CD14-positive monocyte (primary cell): ENCODE results near the gene HIBADH. TPM values are rescaled to one million over a fixed set of nuclear protein-coding genes. Genes with fewer than 3 reads are reported as not detected.

Source experiments
- DNase-seq, 3 donors: peaks; one replicate each; pipeline ENCODE4 v3.0.0-alpha.2; 2011 to 2022
- H2AFZ ChIP-seq: 2 replicates; pipeline ENCODE4 v1.6.0; 2012; ENCODE audit warnings: mild to moderate bottlenecking, low read depth, low read length, inconsistent platforms; ENCODE audit not compliant: insufficient read depth, poor library complexity, severe bottlenecking
- H3K27ac ChIP-seq, 2 donors: 1 replicate in 1 of 2; 2 replicates in 1 of 2; pipeline ENCODE4 v1.5.1; 2012 to 2013; ENCODE audit warnings: low read length in 2 of 2, control low read depth in 1 of 2, inconsistent platforms in 1 of 2, low read depth in 1 of 2, mild to moderate bottlenecking in 1 of 2
- H3K27me3 ChIP-seq, 2 donors: one replicate each; pipeline versions ENCODE4 v1.6.0 to v1.6.1; 2011 to 2013; ENCODE audit warnings: low read length in 2 of 2; ENCODE audit not compliant: control insufficient read depth in 2 of 2, insufficient read depth in 2 of 2
- H3K36me3 ChIP-seq, 2 donors: replicated peaks in 1 of 2; 1 replicate in 1 of 2; 2 replicates in 1 of 2; pipeline versions ENCODE4 v1.5.1 to v1.6.1; 2012 to 2013; ENCODE audit warnings: low read length in 2 of 2, control low read depth in 1 of 2, inconsistent platforms in 1 of 2, mild to moderate bottlenecking in 1 of 2; ENCODE audit not compliant: insufficient read depth in 2 of 2, control insufficient read depth in 1 of 2
- H3K4me1 ChIP-seq, 2 donors: 1 replicate in 1 of 2; 2 replicates in 1 of 2; pipeline versions ENCODE4 v1.5.1 to v1.6.1; 2012 to 2013; ENCODE audit warnings: low read length in 2 of 2, control low read depth in 1 of 2, inconsistent platforms in 1 of 2, mild to moderate bottlenecking in 1 of 2, moderate library complexity in 1 of 2; ENCODE audit not compliant: insufficient read depth in 2 of 2, control insufficient read depth in 1 of 2
- H3K4me2 ChIP-seq: replicated peaks from 2 replicates; pipeline ENCODE3; 2012; ENCODE audit warnings: low read length, moderate library complexity, mild to moderate bottlenecking; ENCODE audit not compliant: poor library complexity, severe bottlenecking; ENCODE audit errors: extremely low read depth
- H3K4me3 ChIP-seq, 3 experiments: fragments of 200-600 bp in 1 of 3; sonication (generic) in 1 of 3; replicated peaks in 1 of 3; 1 replicate in 2 of 3; 2 replicates in 1 of 3; pipeline ENCODE4 v1.5.1; 2011 to 2013; ENCODE audit warnings: low read length in 3 of 3, mild to moderate bottlenecking in 3 of 3, control low read depth in 2 of 3, low read depth in 2 of 3, inconsistent platforms in 1 of 3, moderate library complexity in 1 of 3
- H3K79me2 ChIP-seq: 2 replicates; pipeline ENCODE4 v1.6.0; 2012; ENCODE audit warnings: mild to moderate bottlenecking, control low read depth, inconsistent platforms, low read length, moderate library complexity; ENCODE audit not compliant: insufficient read depth
- H3K9ac ChIP-seq: 2 replicates; pipeline ENCODE4 v1.6.0; 2017; ENCODE audit warnings: low read length, mild to moderate bottlenecking; ENCODE audit not compliant: insufficient read depth, poor library complexity, severe bottlenecking
- H3K9me3 ChIP-seq, 2 donors: replicated peaks in 1 of 2; 1 replicate in 1 of 2; 2 replicates in 1 of 2; pipeline versions ENCODE4 v1.5.1 to v1.6.1; 2012 to 2013; ENCODE audit warnings: low read length in 2 of 2, control low read depth in 1 of 2; ENCODE audit not compliant: control insufficient read depth in 1 of 2, insufficient read depth in 1 of 2
- H4K20me1 ChIP-seq: 2 replicates; pipeline ENCODE4 v1.6.0; 2012; ENCODE audit warnings: mild to moderate bottlenecking, low read length, control low read depth, moderate library complexity; ENCODE audit not compliant: insufficient read depth
- H3K27ac Mint-ChIP-seq, 7 donors: one replicate each; pipeline ENCODE4 v1.8.0; 2020; ENCODE audit warnings: mild to moderate bottlenecking in 7 of 7, mixed read lengths in 7 of 7, moderate library complexity in 6 of 7, inconsistent platforms in 2 of 7
- H3K27me3 Mint-ChIP-seq, 3 donors: one replicate each; pipeline ENCODE4 v1.8.0; 2021 to 2022; ENCODE audit warnings: low read depth in 3 of 3, mild to moderate bottlenecking in 3 of 3, mixed read lengths in 3 of 3, moderate library complexity in 3 of 3, inconsistent platforms in 1 of 3
- H3K36me3 Mint-ChIP-seq, 2 donors: one replicate each; pipeline ENCODE4 v1.8.0; 2020; ENCODE audit warnings: mixed read lengths in 2 of 2, inconsistent platforms in 1 of 2, mild to moderate bottlenecking in 1 of 2
- H3K4me1 Mint-ChIP-seq: one replicate; pipeline ENCODE4 v1.8.0; 2020; ENCODE audit warnings: mild to moderate bottlenecking, mixed read lengths
- H3K4me3 Mint-ChIP-seq, 2 donors: one replicate each; pipeline ENCODE4 v1.8.0; 2020; ENCODE audit warnings: mild to moderate bottlenecking in 2 of 2, mixed read lengths in 2 of 2, moderate library complexity in 1 of 2
- H3K9me3 Mint-ChIP-seq, 7 donors: one replicate each; pipeline ENCODE4 v1.8.0; 2020 to 2022; ENCODE audit warnings: mixed read lengths in 7 of 7, mild to moderate bottlenecking in 6 of 7, moderate library complexity in 6 of 7, inconsistent platforms in 2 of 7
- WGBS: methylation state at CpG from one replicate; pipeline ENCODE4 v1.1.5; 2013; ENCODE audit warnings: missing lambda C conversion rate; ENCODE audit not compliant: insufficient coverage; 5-methylcytosine and 5-hydroxymethylcytosine counted together
- intact Hi-C, 2 donors: fragments of 100-400 bp; cut with micrococcal nuclease; formaldehyde crosslinking; loops; one replicate each; pipeline versions ENCODE4 v1.15.0 to v1.15.1; 2023
- polyA plus RNA-seq, 3 donors: library from polyadenylated mRNA; depleted of rRNA in 1 of 3; unstranded in 2 of 3; stranded (reverse) in 1 of 3; fragments of 300-500 nt in 2 of 3; fragments of >200 nt in 1 of 3; fragmentation: Illumina TruSeq in 2 of 3; gene quantifications; 1 replicate in 2 of 3; 2 replicates in 1 of 3; pipeline ENCODE4 v1.2.3, GENCODE V29; 2012 to 2021
- TF ChIP-seq, protein P1 (sequence below): fragments of 200-600 bp; IDR thresholded peaks from one replicate; pipeline ENCODE4 v1.8.0; 2022; ENCODE audit warnings: antibody characterized with exemption, mild to moderate bottlenecking

HIBADH gene
- polyA plus RNA-seq, 3 donors, result 8.9 to 29.1 (median 26.5) TPM

GRCh38 chr7:27670177-27670576, 7.5 kb upstream of the HIBADH start:
- H3K27me3 ChIP-seq, result no peaks in the 10 kb centered on the region
- 93% methylated on average over 2 of the region's 2 CpGs for WGBS
- no peak overlapping the region for H3K27ac ChIP-seq
- Mint-ChIP-seq H3K9me3 (peaks cover 0 to 5% (median 0%) of the 10 kb centered on the region in 7 donors), H3K27me3 (peaks cover 0 to 2% (median 1%) of the 10 kb centered on the region in 3 donors), H3K4me3 (no peak overlapping the region), H3K36me3 (no peaks in the 10 kb centered on the region), H3K4me1 (peaks cover 2% of the 10 kb centered on the region), H3K27ac (no peak overlapping the region)
- H3K4me3 ChIP-seq, result no peak overlapping the region
- intact Hi-C loops, result no loop called here
- no peak overlapping the region for H3K9ac ChIP-seq
- H4K20me1 ChIP-seq, result no peaks in the 10 kb centered on the region
- H3K79me2 ChIP-seq, result no peaks in the 10 kb centered on the region
- H3K4me2 ChIP-seq, result no peak overlapping the region
- DNase-seq, result no peak
- H3K36me3 ChIP-seq, result no peaks in the 10 kb centered on the region
- H3K4me1 ChIP-seq, result no peaks in the 10 kb centered on the region
- no peaks in the 10 kb centered on the region for H3K9me3 ChIP-seq
- TF ChIP-seq, protein P1, sequence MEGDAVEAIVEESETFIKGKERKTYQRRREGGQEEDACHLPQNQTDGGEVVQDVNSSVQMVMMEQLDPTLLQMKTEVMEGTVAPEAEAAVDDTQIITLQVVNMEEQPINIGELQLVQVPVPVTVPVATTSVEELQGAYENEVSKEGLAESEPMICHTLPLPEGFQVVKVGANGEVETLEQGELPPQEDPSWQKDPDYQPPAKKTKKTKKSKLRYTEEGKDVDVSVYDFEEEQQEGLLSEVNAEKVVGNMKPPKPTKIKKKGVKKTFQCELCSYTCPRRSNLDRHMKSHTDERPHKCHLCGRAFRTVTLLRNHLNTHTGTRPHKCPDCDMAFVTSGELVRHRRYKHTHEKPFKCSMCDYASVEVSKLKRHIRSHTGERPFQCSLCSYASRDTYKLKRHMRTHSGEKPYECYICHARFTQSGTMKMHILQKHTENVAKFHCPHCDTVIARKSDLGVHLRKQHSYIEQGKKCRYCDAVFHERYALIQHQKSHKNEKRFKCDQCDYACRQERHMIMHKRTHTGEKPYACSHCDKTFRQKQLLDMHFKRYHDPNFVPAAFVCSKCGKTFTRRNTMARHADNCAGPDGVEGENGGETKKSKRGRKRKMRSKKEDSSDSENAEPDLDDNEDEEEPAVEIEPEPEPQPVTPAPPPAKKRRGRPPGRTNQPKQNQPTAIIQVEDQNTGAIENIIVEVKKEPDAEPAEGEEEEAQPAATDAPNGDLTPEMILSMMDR, result no peak
- H2AFZ ChIP-seq, result no peak overlapping the region

DNA sequence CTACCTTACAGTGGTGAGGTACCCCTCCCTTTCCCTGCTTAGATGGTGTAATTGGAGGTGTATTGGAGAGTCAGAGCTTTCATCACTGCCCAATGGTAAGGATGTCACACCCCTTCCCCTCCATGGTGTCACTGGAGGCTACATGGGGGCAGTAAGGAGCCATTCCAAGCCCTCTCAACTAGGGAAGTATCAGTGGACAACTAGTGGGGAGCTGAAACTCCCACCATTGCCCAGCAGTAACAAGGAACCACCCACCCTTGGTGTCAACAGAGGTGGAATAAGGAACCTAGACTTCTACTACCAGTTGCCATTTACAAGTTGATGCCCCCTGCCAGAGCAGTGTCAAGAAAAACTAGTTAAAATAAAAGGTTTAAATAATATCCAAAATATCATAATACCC, 2.8 kb upstream of the HIBADH start:
- no peak overlapping the region for H3K27ac Mint-ChIP-seq
- no peak overlapping the region for H3K9ac ChIP-seq
- TF ChIP-seq, protein P1, result no peak
- H3K4me1 Mint-ChIP-seq, result peaks cover 20% of the 10 kb centered on the region
- intact Hi-C loops, result no loop called here
- H3K9me3 ChIP-seq, result no peaks in the 10 kb centered on the region
- H2AFZ ChIP-seq, result no peak overlapping the region
- no peaks in the 10 kb centered on the region for H3K36me3 ChIP-seq
- no peaks in the 10 kb centered on the region for H3K36me3 Mint-ChIP-seq
- peaks cover 19 to 25% of the 10 kb centered on the region in 2 donors for H3K4me1 ChIP-seq
- no peak for DNase-seq
- no peak overlapping the region for H3K4me3 Mint-ChIP-seq
- H3K4me3 ChIP-seq, result no peak overlapping the region
- no peaks in the 10 kb centered on the region for H3K27me3 ChIP-seq
- peaks cover 0 to 1% (median 0%) of the 10 kb centered on the region in 3 donors for H3K27me3 Mint-ChIP-seq
- H3K27ac ChIP-seq, result no peak overlapping the region
- H4K20me1 ChIP-seq, result no peaks in the 10 kb centered on the region
- peaks cover 8% of the 10 kb centered on the region for H3K79me2 ChIP-seq
- no peaks in the 10 kb centered on the region for H3K9me3 Mint-ChIP-seq
- no peak overlapping the region for H3K4me2 ChIP-seq
